Measurements from ENCODE around the gene IGSF21.

GRCh38 chr1:18064534-18064933 is 43.1 kb upstream of the IGSF21 start:
- TF ChIP-seq CTCF (IDR thresholded peaks at IDR 0.05; ENCODE audit: low read depth, low read length, poor library complexity, severe bottlenecking) (no peak), EZH2phosphoT487 (IDR thresholded peaks at IDR 0.05; ENCODE audit: borderline replicate concordance, low read length) (no peak)
